SK-N-SH treated with all-trans-retinoic acid at 6 μM for 48 hours (cell line): ENCODE data around the gene LSM3.

Experiments
- ARNTL ChIP-seq: fragments of 450-650 bp; formaldehyde crosslinking; IDR thresholded peaks from 2 replicates; pipeline ENCODE4 v1.5.0; 2020; ENCODE audit warnings: low read depth, mild to moderate bottlenecking, moderate library complexity, borderline replicate concordance
- BACH2 ChIP-seq: fragments of 250-450 bp; sonication (Bioruptor Pico); IDR thresholded peaks from 2 replicates; pipeline ENCODE4 v1.9.0; 2021; ENCODE audit warnings: mild to moderate bottlenecking, borderline replicate concordance
- CSDC2 ChIP-seq: fragments of 250-450 bp; sonication (Bioruptor Pico); IDR thresholded peaks from 2 replicates; pipeline ENCODE4 v1.5.0; 2020; ENCODE audit warnings: mild to moderate bottlenecking, moderate library complexity
- CSRNP3 ChIP-seq: fragments of 250-450 bp; sonication (Bioruptor Pico); IDR thresholded peaks from 2 replicates; pipeline ENCODE4 v1.5.1; 2021; ENCODE audit warnings: mild to moderate bottlenecking, moderate library complexity
- ESRRG ChIP-seq: fragments of 250-450 bp; sonication (Bioruptor Pico); IDR thresholded peaks from 2 replicates; pipeline ENCODE4 v1.6.1; 2021; ENCODE audit warnings: mild to moderate bottlenecking
- PATZ1 ChIP-seq: fragments of 250-450 bp; sonication (Bioruptor Pico); IDR thresholded peaks from 2 replicates; pipeline ENCODE4 v1.8.0; 2020; ENCODE audit warnings: mild to moderate bottlenecking, moderate library complexity, borderline replicate concordance
- PPARA ChIP-seq: fragments of 250-450 bp; sonication (Bioruptor Pico); IDR thresholded peaks from 2 replicates; pipeline ENCODE4 v1.5.0; 2020; ENCODE audit warnings: mild to moderate bottlenecking, borderline replicate concordance
- RARB ChIP-seq: fragments of 250-450 bp; sonication (Bioruptor Pico); IDR thresholded peaks from 2 replicates; pipeline ENCODE4 v1.8.0; 2021; ENCODE audit warnings: mild to moderate bottlenecking, moderate library complexity
- SNAI2 ChIP-seq: fragments of 250-450 bp; sonication (Bioruptor Pico); IDR thresholded peaks from 2 replicates; pipeline ENCODE4 v1.5.0; 2020; ENCODE audit warnings: mild to moderate bottlenecking, moderate library complexity
- ZFP3 ChIP-seq: fragments of 250-450 bp; sonication (Bioruptor Pico); IDR thresholded peaks from 2 replicates; pipeline ENCODE4 v1.5.0; 2020; ENCODE audit warnings: mild to moderate bottlenecking, moderate library complexity
- ZNF70 ChIP-seq: fragments of 450-650 bp; formaldehyde crosslinking; IDR thresholded peaks from 2 replicates; pipeline ENCODE4 v1.5.0; 2020; ENCODE audit warnings: mild to moderate bottlenecking, moderate library complexity

- TF ChIP-seq ARNTL: no peak
- TF ChIP-seq ZFP3 (CRISPR knock-in tag): no peak
- TF ChIP-seq PPARA (CRISPR knock-in tag): no peak
- no peak for TF ChIP-seq SNAI2 (CRISPR knock-in tag)
- TF ChIP-seq BACH2: no peak
- no peak for TF ChIP-seq RARB (CRISPR knock-in tag)
- no peak for TF ChIP-seq ZNF70 (CRISPR knock-in tag)
- TF ChIP-seq PATZ1: no peak
- TF ChIP-seq ESRRG (CRISPR knock-in tag): no peak
- TF ChIP-seq CSDC2 (CRISPR knock-in tag): no peak
- no peak for TF ChIP-seq CSRNP3 (CRISPR knock-in tag)
Measured at GRCh38 chr3:14150078-14150477, 28.5 kb upstream of the LSM3 start.
